ENCODE results near the gene SMG9.
A peak's percentile ranks its signal among the peaks of the same experiment; 100 is the strongest.

SMG9 gene

DNA sequence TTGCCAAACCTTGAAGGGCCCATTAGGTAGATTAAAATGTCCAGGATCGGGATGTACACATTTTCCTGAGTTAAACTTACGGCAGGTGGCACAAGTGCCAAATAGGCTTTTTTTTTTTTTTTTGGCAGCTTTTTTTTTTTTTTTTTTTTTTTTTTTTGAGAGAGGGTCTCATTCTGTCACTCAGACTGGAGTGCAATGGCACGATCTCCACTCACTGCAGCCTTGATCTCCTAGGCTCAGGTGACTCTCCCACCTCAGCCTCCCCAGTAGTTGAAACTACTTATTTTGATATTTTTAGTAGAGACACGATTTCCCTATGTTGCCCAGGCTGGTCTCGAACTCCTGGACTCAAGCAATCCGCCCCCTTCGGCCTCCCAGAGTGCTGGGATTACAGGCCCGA is 29.9 kb downstream of the SMG9 start:
- no peak for DNase-seq (ENCODE audit: low read depth in 2 of 3, low spot score in 1 of 3)

DNA sequence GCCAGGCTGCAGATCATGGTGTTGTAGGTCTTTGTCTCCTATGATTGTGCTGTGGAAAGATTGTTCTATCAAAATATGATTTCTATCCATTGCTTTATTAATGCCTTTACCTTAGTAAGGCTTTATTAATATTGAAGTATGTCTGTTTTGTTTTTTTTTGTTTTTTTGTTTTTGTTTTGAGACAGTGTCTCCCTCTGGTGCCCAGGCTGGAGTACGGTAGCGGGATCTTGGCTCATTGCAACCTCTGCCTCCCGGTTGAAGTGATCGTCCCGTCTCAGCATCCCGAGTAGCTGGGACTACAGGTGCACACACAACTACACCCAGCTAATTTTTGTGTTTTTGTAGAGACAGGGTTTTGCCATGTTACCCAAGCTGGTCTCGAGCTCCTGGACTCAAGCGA is 31.2 kb downstream of the SMG9 start:
- DNase-seq (ENCODE audit: low read depth in 2 of 3, low spot score in 1 of 3), result no peak

GRCh38 chr19:43721469-43722048 is 33.2 kb downstream of the SMG9 start:
- DNase-seq (ENCODE audit: low read depth in 2 of 3, low spot score in 1 of 3), result no peak

DNA sequence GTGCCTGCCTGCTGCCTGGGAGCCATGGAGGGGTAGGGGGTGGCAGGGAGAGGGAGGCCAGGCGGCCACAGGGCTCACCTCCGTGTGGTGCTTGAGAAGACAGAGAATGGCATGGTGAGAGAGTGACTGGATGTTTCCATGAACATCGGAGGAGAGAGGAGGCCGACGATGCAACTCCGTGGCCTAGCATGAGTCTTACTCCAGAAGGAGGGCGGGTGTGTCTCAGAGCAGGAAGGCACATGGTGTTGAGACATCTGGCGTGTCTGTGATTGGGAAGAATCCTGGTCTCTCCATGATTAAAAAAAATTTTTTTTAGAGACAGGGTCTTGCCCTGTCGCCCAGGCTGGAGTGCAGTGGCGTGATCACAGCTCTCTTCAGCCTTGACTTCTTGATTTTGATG is 33.8 kb downstream of the SMG9 start:
- DNase-seq (ENCODE audit: low read depth in 2 of 3, low spot score in 1 of 3), result no peak

- DNase-seq (ENCODE audit: low read depth in 2 of 3, low spot score in 1 of 3), result no peak
Measured at GRCh38 chr19:43719918-43720317, 34.8 kb downstream of the SMG9 start.

DNA sequence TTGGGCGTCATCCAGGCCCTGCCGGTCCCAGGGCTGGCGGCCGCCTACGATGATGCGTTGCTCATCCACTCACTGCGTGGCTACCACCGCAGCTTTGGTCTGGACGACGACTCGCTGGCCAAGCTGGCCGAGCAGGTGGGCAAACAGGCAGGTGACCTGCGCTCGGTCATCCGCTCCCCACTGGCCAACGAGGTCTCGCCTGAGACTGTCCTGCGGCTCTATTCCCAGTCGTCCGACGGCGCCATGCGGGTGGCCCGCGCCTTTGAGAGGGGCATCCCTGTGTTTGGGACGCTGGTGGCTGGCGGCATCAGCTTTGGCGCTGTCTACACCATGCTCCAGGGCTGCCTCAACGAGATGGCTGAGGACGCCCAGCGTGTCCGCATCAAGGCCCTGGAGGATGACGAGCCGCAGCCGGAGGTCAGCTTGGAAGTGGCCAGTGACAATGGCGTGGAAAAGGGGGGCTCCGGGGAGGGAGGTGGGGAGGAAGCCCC is 35.3 kb downstream of the SMG9 start:
- no peak for DNase-seq (ENCODE audit: low read depth in 2 of 3, low spot score in 1 of 3)

DNA sequence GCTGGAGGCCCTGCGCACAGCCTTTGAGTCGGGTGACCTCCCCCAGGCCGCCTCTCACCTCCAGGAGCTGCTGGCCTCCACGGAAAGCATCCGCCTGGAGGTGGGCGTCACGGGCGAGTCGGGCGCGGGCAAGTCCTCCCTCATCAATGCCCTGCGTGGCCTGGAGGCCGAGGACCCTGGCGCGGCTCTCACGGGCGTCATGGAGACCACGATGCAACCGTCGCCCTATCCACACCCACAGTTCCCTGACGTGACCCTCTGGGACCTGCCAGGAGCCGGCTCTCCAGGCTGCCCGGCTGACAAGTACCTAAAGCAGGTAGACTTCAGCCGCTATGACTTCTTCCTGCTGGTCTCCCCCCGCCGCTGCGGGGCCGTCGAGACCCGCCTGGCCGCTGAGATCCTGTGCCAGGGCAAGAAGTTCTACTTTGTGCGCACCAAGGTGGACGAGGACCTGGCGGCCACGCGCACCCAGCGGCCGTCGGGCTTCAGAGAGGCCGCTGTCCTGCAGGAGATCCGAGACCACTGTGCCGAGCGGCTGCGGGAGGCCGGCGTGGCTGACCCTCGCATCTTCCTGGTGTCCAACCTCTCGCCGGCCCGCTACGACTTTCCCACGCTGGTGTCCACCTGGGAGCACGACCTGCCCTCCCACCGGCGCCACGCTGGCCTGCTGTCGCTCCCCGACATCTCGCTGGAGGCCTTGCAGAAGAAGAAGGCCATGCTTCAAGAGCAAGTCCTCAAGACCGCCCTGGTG is 36.0 kb downstream of the SMG9 start:
- no peak for DNase-seq (ENCODE audit: low read depth in 2 of 3, low spot score in 1 of 3)

GRCh38 chr19:43715776-43716175 is 39.0 kb downstream of the SMG9 start, which contains the start of gene IRGC:
IRGC (plus strand) TSS chr19:43716076; CDS start chr19:43718559, 2,483 bp downstream.
- no peak for DNase-seq (ENCODE audit: low read depth in 2 of 3, low spot score in 1 of 3)

DNA sequence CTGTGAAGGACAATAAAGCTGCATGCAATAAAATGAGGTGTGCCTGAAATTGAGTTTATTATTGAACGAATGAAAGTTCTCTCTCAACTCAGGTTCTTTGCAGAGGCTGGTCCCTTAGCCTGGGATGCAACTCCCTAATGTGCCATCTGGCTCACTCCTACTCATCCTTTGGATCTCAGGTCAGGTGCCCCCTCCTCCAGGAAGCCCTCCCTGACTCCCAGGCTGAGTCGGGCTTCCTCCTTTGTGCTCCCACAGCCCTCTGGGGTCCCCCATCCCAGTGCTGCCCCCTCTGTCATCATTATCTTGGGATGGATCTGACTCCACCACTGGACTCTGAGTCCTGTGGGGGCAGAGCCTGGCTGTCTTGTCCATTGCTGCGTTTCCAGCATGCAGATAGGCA is 41.6 kb downstream of the SMG9 start:
- no peak for DNase-seq (ENCODE audit: low read depth in 2 of 3, low spot score in 1 of 3)

DNA sequence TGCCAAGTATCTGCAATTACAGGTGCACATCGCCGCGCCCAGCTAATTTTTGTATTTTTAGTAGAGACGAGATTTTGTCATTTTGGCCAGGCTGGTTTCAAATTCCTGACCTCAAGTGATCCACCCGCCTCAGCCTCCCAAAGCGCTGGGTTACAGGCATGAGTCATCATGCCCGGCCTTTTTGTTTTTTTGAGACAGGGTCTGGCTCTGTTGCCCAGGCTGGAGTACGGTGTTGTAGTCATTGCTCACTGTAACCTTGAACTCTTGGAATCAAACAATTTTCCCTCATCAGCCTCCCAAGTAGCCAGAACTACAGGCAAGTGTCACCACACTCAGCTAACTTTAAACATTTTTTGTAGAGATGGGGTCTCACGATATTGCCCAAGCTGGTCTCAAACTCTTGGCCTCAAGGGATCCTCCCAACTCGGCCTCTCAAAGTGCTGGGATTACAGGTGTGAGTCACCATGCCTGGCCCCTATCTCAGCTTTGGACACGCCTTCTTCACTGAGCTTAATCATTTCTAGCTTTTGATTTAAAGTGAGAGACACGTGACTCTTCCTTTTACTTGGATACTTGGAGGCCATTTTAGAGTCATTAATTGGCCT is 42.9 kb downstream of the SMG9 start:
- no peak for DNase-seq (ENCODE audit: low read depth in 2 of 3, low spot score in 1 of 3)

DNA sequence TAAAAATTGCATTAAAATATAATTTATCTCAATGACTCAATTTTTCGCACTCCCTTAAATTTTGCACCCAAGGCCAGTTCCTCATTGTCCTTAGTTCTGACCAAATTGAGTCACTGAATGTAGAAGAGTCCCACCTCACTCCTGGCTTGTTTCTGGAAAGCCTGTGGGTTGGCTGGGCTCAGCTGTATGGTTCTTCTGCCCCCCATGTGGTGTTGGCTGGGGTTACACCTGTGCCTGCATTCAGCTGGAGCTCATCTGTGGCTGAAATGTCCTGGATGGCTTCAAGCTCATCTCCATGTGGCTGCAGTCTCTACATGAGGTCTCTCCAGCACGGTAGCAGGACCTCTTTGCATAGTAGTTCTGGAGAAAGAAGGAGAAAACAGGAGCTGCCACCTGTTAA is 46.0 kb downstream of the SMG9 start:
- DNase-seq (ENCODE audit: low read depth in 2 of 3, low spot score in 1 of 3), result no peak

GRCh38 chr19:43707158-43707712 is 47.5 kb downstream of the SMG9 start:
- DNase-seq (ENCODE audit: low read depth in 2 of 3, low spot score in 1 of 3), result no peak

- DNase-seq (ENCODE audit: low read depth in 2 of 3, low spot score in 1 of 3), result no peak
Measured at GRCh38 chr19:43705729-43706128, 49.0 kb downstream of the SMG9 start.

- DNase-seq (ENCODE audit: low read depth in 2 of 3, low spot score in 1 of 3), result no peak
Measured at GRCh38 chr19:43704002-43704705, 50.6 kb downstream of the SMG9 start.

DNA sequence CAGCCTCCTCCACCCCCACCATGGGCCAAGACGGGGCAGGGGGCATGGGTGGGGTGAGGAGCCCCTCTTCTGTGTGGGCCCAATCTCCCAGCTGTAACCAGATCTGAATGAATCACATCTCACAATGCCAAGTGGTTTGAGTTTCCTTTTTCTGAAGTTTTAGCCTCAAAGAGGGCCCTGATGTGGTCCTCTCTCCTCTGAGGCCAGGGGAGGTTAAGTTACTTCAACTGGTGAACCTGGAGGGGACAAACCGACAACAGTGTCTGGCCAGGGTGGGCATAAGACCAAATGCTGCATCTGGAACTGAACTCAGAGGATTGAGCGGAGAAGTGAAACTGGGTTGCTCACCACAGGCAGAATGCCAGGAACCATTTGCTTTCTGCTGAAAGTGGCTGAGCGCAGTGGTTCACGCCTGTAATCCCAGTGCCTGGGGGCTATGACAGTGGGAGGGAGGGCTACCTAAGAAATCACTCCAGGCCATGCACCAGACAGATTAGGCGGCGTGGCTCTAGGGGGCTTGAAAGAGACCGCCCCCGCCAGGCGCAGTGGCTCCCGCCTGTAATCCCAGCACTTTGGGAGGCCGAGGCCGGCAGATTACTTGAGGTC is 54.3 kb downstream of the SMG9 start:
- DNase-seq (ENCODE audit: low read depth in 2 of 3, low spot score in 1 of 3), result peak in 1 of 3 donors; percentile 6

DNA sequence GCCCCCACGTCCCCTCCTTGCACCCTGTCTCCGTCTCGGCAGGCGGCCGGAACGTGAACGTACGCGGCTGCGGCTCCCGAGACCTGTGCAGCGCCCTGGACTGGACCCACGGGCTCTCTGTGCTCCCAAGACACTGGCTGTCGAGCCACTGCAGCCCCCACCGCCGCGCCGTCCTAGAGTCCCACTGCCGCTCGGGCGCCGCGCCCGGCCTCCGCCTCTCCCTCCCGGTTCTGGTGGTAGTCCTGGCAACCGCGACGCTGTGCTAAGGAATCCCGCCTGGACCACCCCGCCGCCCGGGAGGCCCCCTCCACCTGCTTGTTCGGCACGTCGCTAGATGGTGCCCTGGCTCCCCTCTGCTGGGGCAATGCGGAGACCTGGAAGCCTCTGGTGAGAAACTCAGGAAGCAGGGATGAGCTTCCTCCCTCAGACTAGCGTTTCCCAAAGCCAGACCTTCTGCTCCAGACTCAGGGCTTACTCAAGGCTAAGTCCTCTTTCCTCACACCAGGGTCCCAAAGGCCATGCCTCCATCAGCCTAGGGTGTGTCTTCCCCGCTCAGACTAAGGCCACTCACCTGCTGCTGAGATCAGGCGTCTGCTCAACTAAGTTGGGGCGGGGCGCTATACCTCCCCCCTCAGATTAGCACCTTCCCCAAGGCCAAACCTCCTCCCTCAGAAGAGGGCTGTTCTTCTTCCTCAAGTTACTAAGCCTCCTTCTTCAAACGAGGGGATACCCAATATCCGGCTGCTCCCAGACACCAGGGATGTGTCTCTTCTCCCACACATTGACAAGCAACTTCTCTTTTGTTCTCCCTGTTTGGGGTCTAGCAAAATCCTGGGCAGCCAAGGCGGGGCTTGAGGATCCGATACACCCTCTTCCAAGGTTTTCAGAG is 55.0 kb downstream of the SMG9 start:
- DNase-seq (ENCODE audit: low read depth in 2 of 3, low spot score in 1 of 3), result no peak

DNA sequence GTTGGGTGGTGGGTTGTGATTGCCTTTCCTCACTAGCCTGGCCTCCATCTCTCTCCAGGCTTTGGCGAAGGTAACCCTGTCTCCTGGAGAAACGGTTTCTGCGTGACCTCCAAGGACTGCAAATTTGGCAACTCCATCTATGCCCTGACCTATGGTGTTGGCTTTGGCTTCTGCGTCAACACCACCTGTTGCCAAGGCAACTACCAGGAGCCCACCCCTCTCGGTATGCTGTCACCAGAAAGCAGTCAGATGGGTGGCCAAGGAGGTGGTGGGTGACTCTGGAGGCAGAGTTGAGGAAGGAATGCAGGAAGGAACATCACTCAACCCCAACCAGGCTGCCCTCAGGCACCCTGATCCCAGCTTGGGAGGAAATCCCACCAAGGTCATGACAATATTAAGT is 57.5 kb downstream of the SMG9 start:
- no peak for DNase-seq (ENCODE audit: low read depth in 2 of 3, low spot score in 1 of 3)

- no peak for DNase-seq (ENCODE audit: low read depth in 2 of 3, low spot score in 1 of 3)
Measured at GRCh38 chr19:43695985-43696704, 58.6 kb downstream of the SMG9 start.

- DNase-seq (ENCODE audit: low read depth in 2 of 3, low spot score in 1 of 3), result no peak
Measured at GRCh38 chr19:43694553-43694952, 60.2 kb downstream of the SMG9 start.
